Stimulated activated CD4-positive, alpha-beta T cell treated with anti-CD3 and anti-CD28 coated beads, Interleukin-12 subunit alpha, Interleukin-12 subunit beta, amount 100 ng/mL, for 48 hours (primary cell): ENCODE data around the gene MICALL1.

Source experiments
- DNase-seq, 3 donors: peaks; one replicate each; pipeline ENCODE4 v3.0.0-alpha.2; 2020; ENCODE audit warnings: low read depth in 2 of 3, low spot score in 1 of 3

MICALL1 gene

GRCh38 chr22:37905534-37906363 is at the start of gene MICALL1:
Gene MICALL1, plus strand, starts transcription at chr22:37906297. Its CDS starts 126 bp downstream, at chr22:37906423.
- DNase-seq = peak in 2 of 3 donors; percentile 37 to 62

GRCh38 chr22:37860796-37861421 is 45.2 kb upstream of the MICALL1 start:
- DNase-seq = no peak

GRCh38 chr22:37862570-37863325 is 43.3 kb upstream of the MICALL1 start:
- no peak for DNase-seq

GRCh38 chr22:37865510-37865909 is 40.6 kb upstream of the MICALL1 start:
- no peak for DNase-seq

- DNase-seq = no peak
Observed at GRCh38 chr22:37870273-37870672, 35.8 kb upstream of the MICALL1 start.

- no peak for DNase-seq
Observed at GRCh38 chr22:37880668-37881440, 25.2 kb upstream of the MICALL1 start.

- no peak for DNase-seq
Observed at GRCh38 chr22:37884420-37884819, 21.7 kb upstream of the MICALL1 start.

GRCh38 chr22:37887584-37888378 is 18.3 kb upstream of the MICALL1 start:
- no peak for DNase-seq

- DNase-seq = no peak
Observed at GRCh38 chr22:37891926-37892325, 14.2 kb upstream of the MICALL1 start.

- no peak for DNase-seq
Observed at GRCh38 chr22:37892566-37893335, 13.3 kb upstream of the MICALL1 start.

- DNase-seq = no peak
Observed at GRCh38 chr22:37893583-37893983, 12.5 kb upstream of the MICALL1 start.

GRCh38 chr22:37894939-37895670 is 11.0 kb upstream of the MICALL1 start:
- no peak for DNase-seq

GRCh38 chr22:37896181-37896592 is 9.9 kb upstream of the MICALL1 start:
- DNase-seq = no peak

- DNase-seq = no peak
Observed at GRCh38 chr22:37896939-37897338, 9.2 kb upstream of the MICALL1 start.

GRCh38 chr22:37897807-37898206 is 8.3 kb upstream of the MICALL1 start:
- DNase-seq = no peak

- DNase-seq = no peak
Observed at GRCh38 chr22:37898441-37899181, 7.5 kb upstream of the MICALL1 start.

GRCh38 chr22:37904572-37905533 is 1.2 kb upstream of the MICALL1 start:
- DNase-seq = no peak
